SW480 (cell line): ENCODE measurements around the gene RAPGEF6.
"Not testable (repeated sequence)": the region's sequence is repeated elsewhere in the genome, so short reads cannot be mapped to it uniquely, and the experiment has no call there.

Experiments used
- DNase-seq: peaks from one replicate; pipeline ENCODE4 v3.0.0-alpha.2; 2016; ENCODE audit warnings: low spot score

The RAPGEF6 gene

DNA sequence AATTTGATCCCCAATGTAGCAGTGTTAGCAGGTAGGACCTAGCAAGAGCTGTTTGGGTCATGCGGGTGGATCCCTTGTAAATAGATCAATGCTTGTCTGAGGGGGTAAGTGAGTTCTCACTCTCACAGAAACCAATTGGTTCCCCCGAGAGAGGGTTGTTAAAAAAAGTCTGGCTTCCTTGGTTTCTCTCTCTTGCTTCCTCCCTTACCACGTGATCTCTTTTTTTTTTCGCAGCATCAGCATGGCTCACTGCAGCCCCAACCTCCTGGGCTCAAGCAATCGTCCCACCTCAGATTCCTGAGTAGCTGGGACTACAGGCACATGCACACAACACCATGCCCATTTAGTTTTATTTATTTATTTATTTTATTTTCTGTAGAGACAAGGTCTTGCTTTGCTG is 26.4 kb downstream of the RAPGEF6 start:
- no peak for DNase-seq

DNA sequence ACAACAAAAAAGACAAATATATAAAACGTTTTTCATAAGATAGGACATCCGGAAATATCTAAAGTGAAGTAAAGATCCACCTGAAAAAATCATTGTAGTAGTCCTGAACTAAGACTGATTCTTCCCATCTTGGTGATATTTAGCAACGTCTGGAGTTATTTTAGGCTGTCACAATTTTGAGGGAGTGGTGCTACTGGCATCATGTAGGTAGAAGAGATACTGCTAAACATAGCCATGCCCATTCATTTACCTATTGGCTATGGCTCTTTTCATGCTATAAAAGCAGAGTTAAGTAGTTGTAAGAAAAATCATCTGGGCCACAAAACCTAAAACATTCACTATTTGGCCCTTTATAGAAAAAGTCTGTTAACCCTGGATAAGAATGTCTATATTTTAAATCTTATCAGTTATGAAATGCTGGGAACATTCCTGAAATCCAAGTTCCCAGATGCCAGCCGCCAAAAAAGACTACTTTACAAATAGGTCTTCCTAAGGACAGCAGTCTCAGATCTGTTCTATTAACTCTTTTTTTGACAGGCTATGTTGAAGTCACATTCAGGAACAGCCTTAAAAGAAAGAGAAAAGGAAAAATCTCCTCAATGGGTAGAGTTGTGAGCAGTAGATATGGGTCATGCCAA is 27.0 kb downstream of the RAPGEF6 start:
- no peak for DNase-seq

DNA sequence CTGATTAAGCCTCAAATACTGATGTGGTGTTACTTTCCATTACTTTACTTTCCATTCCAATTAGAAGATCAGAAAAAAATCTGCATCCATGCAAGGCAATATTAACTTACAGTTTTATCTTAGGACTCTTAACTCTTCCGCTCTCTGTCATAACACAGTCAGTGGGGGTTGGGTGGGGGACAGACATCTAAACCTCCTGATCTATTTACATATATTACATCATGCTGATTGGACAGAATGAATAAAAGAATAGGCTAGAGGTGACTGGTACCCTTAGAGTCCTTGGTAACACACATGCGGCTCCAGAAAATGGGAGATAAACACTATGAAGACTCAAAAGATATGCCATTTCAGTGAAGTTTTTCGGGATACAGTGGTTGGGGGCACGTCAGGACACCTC is 27.6 kb downstream of the RAPGEF6 start:
- DNase-seq, result no peak

DNA sequence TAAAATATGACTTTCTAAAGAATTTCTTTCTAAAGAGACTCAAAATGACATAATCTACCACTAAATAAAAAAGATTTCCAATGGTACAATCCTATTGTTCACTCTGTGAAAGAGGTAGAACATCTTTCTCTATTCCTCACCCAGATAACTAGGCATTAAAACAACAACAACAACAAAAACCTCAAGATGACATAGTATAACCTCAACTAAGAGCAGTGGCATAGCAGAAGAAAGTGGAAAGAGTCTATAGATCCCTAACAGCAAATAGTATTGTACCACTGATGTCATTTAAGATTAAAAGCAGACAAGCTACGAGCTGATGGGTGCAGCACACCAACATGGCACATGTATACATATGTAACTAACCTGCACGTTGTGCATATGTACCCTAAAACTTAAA is 29.9 kb downstream of the RAPGEF6 start:
- no peak for DNase-seq

DNA sequence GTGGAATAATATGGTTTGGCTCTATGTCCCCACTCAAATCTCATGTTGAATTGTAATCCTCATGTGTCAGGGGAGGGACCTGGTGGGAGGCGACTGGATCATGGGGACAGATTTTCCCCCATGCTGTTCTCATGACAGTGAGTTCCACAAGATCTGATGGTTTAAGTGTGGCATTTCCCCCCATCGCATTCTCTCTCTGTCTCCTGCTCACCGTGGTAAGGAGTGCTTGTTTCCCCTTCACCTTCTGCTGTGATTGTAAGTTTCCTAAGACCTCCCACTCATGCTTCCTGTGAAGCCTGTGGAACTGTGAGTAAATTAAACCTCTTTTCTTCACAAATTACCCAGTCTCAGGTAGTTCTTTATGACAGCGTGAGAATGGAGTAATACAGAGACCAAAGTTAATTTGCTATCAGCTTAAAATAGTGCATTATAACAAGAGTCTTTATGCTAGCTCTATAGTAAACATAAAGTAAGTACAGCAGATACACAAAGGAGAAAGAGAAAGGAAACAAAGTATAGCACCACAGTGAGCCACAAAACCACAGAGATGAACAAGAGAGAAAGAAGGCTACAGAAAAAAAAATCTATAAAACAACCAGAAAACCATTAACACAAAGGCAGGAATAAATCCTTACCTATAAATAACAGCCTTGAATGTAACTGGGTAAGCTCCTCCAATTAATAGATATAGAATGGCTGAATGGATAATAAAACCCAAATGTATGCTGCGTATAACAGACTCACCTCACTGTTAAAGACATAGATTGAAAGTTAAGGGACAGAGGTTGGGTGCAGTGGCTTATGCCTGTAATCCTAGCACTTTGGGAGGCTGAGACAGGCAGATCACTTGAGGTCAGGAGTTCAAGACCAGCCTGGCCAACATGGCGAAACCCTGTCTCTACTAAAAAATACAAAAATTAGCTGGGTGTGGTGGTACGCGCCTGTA is 39.7 kb downstream of the RAPGEF6 start:
- no peak for DNase-seq

DNA sequence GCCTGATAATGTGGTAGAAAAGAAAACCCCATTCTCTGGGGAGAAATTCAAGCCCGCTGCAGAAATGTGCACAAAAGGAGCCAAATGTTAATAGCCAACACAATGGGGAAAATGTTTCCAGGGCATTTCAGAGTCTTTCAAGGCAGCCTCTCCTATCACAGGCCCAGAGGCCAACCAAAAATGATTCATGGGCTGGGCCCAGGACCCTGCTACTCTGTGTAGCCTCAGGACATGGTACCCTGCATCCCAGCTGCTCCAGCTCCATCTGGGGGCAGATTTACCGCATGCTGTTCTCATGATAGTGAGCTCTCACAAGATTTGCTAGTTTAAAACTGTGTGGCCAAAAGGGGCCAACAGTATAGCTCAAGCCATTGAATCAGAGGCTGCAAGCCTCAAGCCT is 41.1 kb downstream of the RAPGEF6 start:
- DNase-seq, result no peak

DNA sequence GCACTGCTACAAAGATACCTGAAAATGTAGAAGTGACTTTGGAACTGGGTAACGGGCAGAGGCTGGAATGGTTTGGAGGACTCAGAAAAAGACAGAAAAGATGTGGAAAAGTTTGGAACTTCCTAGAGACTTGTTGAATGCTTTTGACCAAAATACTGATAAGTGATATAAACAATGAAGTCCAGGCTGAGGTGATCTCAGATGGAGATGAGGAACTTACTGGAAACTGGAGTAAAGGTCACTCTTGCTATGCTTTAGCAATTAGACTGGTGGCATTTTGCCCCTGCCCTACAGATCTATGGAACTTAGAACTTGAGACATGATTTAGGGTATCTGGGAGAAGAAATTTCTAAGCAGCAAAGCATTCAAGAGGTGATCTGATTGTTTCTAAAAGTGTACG is 41.6 kb downstream of the RAPGEF6 start:
- not testable (repeated sequence) for DNase-seq

DNA sequence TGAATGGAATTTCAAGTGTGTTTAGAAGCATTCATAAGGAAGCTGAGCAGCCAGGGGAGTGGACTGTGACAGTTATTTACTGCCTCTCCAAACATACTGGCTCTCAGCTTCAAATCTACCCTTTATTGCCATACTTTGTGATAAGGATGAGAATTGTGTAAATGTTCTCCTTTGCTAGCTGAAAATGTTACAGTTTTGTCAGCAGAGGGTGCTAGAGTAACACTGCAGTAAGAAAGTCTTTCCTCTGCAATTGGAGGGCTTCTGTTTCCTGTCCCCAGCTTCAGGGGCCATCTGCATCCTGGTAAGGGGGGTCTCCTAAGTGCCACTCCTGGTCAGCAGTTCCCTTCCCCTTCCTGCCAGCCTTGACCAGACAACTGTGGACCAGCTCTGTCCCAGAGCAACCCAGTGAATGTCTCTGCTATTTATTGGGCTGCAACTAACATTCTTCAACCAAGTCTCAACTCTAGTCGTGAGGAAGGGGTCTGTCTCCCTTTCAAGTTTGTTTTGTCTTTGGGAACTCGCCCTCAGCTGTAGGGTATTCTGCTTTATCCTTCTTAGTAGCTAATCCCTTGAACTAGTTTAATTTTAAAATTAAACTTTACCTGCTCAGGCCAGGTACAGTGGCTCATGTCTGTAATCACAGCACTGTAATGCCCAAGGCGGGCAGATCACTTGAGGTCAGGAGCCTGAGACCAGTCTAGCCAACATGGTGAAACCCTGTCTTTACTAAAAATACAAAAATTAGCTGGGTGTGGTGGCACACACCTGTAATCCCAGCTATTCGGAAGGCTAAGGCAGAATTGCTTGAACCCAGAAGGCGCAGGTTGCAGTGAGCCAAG is 45.3 kb downstream of the RAPGEF6 start:
- peak; percentile 66 for DNase-seq

DNA sequence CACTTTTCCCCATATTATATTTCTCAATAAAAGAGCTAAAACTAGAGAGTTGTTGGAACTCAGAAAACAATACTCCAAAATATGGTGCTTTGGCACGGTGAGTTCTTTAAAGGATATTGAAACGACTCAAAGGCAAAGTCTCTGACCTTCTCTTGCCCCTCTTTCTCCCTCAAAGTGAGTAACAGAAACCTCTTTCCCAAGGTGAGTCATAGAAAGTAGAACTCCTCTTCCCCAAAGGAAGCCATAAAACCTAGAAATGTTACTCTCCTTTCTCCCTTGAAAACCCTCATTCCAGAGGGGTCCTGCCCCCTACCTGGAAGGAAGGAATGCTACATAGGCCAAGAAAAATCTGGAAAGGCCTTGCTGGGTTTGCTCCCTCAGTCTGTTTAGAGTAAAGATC is 47.5 kb downstream of the RAPGEF6 start:
- DNase-seq, result no peak

DNA sequence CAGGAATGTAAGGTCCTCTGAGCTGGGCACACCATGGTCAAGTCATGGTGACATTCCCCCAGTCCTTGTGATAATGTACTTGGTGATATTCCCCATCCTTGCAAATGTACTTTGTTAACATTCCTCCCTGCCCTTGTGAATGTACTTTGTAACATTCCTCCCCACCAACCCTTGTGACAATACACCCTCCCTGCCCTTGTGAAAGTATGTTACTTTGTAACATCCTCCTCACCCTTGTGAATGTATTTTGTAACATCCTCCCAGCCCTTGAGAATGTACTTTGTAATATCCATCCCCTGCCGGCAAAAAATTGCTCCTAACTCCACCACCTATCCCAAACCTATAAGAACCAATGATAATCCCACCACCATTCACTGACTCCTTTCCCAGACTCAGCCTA is 53.3 kb downstream of the RAPGEF6 start:
- no peak for DNase-seq

DNA sequence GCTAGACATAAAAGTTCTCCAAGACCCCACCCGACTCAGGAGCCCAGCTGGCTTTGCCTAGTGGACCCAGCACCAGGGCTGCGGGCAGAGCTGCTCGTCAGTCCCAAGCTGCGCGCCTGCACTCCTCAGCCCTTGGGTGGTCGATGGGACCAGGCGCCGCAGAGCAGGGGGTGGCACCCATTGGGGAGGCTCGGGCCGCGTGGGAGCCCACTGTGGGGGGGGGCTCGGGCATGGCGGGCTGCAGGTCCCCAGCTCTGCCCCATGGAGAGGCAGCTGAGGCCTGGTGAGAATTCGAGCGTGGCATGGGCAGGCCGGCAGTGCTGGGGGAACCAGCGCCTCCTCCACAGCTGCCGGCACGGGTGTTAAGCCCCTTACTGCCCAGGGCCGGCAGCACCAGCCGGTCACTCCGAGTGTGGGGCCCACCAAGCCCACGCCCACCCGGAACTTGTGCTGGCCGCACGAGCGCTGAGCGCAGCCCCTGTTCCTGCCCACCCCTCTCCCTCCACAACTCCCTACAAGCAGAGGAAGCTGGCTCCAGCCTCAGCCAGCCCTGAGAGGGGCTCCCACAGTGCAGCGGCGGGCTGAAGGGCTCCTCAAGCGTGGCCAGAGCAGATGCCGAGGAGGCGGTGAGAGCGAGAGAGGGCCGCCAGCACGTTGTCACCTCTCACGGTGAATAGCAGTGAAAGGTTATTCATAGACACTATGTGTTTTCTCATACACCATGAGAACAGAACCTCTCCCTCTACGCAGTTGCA is 54.9 kb downstream of the RAPGEF6 start:
- DNase-seq, result no peak

DNA sequence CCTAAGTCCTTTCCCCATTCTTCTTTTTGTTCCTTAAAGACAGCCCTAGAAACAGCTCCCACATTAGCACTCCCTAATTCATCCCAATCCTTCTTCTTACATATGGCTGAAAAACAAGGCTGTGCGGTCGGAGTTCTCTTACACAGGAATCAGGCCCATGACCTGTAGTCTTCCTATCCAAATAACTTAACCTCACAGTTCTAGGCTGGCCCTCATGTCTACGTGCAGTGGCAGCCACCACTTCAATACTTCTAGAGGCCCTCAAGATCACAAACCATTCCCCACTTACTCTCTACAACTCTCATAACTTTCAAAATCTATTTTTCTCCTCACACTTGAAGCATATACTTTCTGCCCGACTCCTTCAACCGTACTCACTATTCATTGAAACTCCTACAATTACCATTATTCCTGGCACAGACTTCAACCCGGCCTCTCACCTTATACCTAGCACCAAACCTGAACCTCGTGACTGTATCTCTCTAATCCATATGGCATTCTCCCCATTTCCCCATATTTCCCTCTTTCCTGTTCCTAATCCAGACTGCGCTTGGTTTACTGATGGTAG is 59.3 kb downstream of the RAPGEF6 start:
- DNase-seq, result no peak

DNA sequence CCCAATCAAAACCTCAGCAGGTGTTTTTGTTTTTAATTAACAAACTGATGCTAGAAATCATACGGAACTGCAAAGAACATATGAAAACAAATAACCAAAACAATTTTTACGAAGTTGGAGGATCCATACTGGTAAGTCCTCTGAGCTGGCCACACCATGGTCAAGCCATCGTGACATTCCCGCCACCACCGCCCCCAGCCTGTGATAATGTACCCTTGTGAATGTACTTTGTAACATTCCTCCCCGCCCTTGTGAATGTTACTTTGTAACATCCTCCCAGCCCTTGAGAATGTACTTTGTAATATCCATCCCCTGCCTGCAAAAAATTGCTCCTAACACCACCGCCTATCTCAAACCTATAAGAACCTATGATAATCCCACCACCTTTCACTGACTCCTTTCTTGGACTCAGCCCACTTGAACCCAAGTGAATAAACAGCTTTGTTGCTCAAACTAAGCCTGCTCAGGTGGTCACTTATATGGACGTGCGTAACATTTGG is 63.3 kb downstream of the RAPGEF6 start:
- DNase-seq, result no peak

DNA sequence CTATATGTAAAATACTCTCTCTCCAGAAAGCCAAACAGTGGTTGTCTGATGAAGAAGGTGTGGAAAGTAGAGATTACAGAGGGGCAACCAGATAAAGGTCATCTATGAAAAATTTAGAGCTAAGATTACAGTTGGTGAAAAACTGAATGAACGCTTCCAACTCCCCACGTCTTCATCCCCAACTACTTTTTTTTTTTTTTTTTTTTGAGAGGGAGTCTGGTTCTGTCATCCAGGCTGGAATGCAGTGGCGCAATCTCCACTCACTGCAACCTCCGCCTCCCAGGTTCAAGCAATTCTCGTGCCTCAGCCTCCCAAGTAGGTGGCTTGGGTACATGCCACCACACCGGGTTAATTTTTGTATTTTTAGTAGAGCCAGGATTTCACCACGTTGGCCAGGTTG is 64.3 kb downstream of the RAPGEF6 start:
- no peak for DNase-seq

DNA sequence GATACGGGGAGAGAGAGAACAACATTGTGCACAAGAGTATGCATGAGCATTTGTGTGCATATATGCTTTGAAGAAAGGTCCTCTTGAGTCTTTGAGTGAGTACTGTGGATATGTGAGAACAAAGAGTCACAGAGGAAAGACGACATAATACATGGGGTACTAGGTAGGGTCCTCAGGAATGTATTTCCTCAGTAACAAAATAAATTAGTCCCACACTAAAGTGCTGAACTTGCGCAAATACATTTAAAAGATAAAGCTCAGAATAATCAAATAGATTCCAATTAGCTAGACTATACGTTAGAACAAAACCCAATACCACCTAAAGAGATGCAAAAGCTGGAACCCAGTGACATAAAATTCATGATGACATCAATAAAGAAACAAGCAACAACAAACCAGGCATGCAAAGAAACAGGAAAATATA is 70.8 kb downstream of the RAPGEF6 start:
- no peak for DNase-seq

DNA sequence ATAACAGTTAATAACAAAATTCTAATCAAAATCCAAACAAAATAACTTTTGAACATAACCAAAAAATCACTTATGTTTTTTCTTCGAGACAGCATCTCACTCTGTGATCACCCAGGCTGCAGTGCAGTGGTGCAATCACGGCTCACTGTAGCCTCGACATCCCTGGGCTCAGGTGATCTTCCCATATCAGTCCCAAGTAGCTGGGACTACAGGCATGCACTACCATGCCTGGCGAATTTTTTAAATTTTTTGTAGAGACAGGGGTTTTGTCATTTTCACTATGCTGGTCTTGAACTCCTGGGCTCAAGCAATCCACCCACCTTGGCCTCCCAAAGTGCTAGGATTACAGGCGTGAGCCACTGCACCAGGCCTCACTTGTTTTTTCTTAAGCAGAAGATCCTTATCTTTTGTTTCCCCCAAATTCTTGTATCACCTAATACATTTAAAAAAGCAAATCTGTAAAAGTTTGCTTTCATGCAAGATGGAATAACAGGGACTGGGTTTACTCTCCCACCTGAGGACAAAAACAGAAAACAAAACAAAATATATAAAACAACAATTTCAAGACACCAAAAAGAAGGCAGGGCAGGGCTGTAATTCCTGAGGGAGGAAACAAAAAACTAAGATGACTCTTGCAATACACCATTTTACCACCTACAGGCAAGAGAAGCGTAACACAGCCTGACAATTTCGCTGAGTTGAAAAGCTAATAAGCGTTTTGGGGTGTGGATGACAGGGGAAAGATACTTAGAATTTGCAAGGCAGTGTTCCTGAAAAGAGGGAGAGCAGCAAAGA is 71.4 kb downstream of the RAPGEF6 start:
- DNase-seq, result no peak

DNA sequence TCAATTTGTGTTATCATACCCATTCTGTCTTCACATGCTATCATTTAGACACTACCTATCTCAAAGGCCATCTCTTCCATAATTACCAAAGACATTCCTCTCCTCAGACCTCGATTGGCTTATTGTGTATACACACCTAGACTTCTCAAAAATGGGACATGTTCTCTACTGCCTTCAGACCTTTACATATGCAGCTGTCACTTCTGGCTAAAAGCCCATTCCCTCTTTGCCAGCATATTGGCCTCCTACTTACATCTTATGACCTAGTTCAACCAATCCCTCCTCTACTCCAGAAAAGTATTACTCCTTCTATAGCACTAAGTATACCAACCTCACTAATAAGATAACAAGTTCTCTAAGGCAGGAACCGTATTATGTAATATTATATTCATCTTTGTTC is 84.4 kb downstream of the RAPGEF6 start:
- DNase-seq, result no peak

DNA sequence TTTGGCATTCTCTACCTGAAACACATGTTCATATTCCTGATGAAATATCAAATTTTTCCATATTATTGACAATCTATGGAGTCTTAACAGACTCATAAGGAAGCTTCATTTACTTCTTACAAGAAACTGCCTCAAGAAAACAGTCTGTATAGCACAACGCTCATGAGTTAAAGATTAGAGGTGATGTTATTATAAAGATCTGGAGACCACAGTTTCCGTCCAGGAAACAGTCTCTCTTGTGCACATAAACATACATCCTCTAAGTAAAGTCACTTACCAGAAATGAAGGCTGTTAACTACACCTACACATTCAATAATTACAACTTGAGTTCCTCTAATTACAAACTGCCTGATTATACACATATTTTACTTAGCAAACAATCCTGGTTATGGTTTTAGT is 86.9 kb downstream of the RAPGEF6 start:
- DNase-seq, result no peak

DNA sequence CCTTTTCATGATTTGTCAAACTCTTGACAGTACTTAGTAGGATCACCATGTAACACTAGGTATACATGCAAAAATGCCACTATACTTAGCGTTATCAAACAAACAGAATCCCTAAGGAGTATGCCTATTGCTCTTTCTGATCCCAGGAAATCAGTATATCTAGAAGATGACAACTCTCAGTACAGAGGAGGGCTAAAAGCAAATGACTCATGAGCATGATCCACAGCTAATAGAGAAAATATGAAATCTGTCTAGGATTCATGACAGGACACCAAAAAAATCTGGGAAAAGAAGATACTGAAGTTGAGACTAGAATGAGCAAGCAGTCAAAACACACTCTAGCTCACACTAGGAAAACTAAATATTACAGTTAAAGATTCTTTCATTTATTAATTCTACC is 89.2 kb downstream of the RAPGEF6 start:
- DNase-seq, result no peak

DNA sequence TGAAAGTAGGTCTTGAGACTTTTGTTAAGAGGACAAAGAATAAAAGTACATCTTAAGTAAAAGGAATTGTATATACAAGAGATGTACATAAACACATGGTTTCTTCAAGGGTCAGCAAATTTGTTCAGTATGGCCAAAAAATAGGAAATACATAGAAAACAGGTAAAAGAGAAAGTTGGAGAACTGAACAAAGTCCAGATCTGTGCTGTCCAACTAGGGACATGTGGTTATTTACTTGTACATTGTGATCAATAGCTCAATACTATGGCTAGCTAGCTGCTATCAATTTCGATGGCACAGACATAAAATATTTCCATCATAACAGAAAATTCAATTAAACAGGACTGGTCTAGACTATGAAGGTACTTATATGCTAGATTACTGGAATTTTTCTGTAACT is 92.3 kb downstream of the RAPGEF6 start:
- no peak for DNase-seq

DNA sequence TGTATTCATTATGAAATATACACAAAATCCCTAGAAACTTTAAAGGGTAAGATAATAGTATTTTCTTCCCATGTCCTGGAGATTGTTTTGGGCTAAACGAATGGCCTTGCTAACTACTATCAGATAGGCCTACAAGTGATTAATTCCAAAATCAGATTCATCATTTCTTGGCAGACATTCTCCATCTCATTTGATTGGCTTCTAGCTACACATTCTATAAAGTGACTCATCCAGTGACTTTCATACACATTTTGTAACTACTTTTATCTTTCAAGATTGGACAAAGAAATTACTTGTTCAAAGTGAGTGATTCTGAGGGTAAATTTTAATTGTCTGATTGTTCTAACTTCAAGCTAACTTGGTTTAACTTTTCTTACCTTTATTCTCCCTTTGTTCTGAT is 93.3 kb downstream of the RAPGEF6 start:
- no peak for DNase-seq
